Neural cell (in vitro differentiated cells): ENCODE measurements around the gene EYA4. TPM values are rescaled to one million over a fixed set of nuclear protein-coding genes. Genes with fewer than 3 reads are reported as not detected.

ENCODE experiments used
- H2AFZ ChIP-seq: fragments of 200-600, 300-800 bp; sonication (generic), shearing (Covaris generic); 2 replicates; pipeline ENCODE4 v1.6.0; 2014; ENCODE audit warnings: low read depth, mild to moderate bottlenecking, antibody characterized with exemption, low read length, moderate library complexity
- H3F3A ChIP-seq: fragments of 200-600 bp; shearing (Covaris generic); 2 replicates; pipeline ENCODE4 v1.6.1; 2016; ENCODE audit warnings: mild to moderate bottlenecking, moderate library complexity, mixed read lengths, antibody characterized with exemption, low read length; ENCODE audit not compliant: insufficient read depth, poor library complexity, severe bottlenecking
- H3K27ac ChIP-seq: fragments of 200-600, 300-800 bp; sonication (generic), shearing (Covaris generic); 2 replicates; pipeline ENCODE4 v1.5.1; 2014; ENCODE audit warnings: mild to moderate bottlenecking, low read length, moderate library complexity
- H3K27me3 ChIP-seq: fragments of 300-800, 200-600 bp; sonication (generic), shearing (Covaris generic); 2 replicates; pipeline ENCODE4 v1.6.0; 2014; ENCODE audit warnings: mild to moderate bottlenecking, low read depth, low read length, moderate library complexity; ENCODE audit not compliant: insufficient read depth
- H3K36me3 ChIP-seq: fragments of 300-800, 200-600 bp; sonication (generic), shearing (Covaris generic); 2 replicates; pipeline ENCODE4 v1.5.1; 2014; ENCODE audit warnings: mild to moderate bottlenecking, antibody characterized with exemption, low read length, moderate library complexity; ENCODE audit not compliant: insufficient read depth
- H3K4me2 ChIP-seq: fragments of 300-800, 200-600 bp; sonication (generic), shearing (Covaris generic); 2 replicates; pipeline ENCODE4 v1.6.0; 2014; ENCODE audit warnings: mild to moderate bottlenecking, low read length
- H3K4me3 ChIP-seq: fragments of 300-800, 200-600 bp; sonication (generic), shearing (Covaris generic); 2 replicates; pipeline ENCODE4 v1.5.1; 2014; ENCODE audit warnings: mild to moderate bottlenecking, low read length, moderate library complexity
- H3K79me2 ChIP-seq: fragments of 200-600 bp; shearing (Covaris generic); replicated peaks from 2 replicates; pipeline ENCODE4 v1.6.0; 2014; ENCODE audit warnings: mild to moderate bottlenecking, low read length, moderate library complexity; ENCODE audit not compliant: insufficient read depth
- H3K9ac ChIP-seq: fragments of 300-800, 200-600 bp; sonication (generic), shearing (Covaris generic); 2 replicates; pipeline ENCODE4 v1.6.1; 2016; ENCODE audit warnings: mild to moderate bottlenecking, low read length, mixed read lengths
- H3K9me2 ChIP-seq: fragments of 200-600 bp; shearing (Covaris generic); 2 replicates; pipeline ENCODE4 v1.6.1; 2016; ENCODE audit warnings: mild to moderate bottlenecking, low read length, mixed read lengths; ENCODE audit not compliant: insufficient read depth
- H3K9me3 ChIP-seq: fragments of 200-600, 300-800 bp; sonication (generic), shearing (Covaris generic); 2 replicates; pipeline ENCODE4 v1.6.1; 2016; ENCODE audit warnings: mild to moderate bottlenecking, mixed run types, low read length, moderate library complexity, mixed read lengths
- H4K20me1 ChIP-seq: fragments of 200-600 bp; shearing (Covaris generic); 2 replicates; pipeline ENCODE4 v1.6.1; 2016; ENCODE audit warnings: mild to moderate bottlenecking, mixed run types; ENCODE audit not compliant: insufficient read depth
- EP300 ChIP-seq: fragments of 450-650 bp; conservative IDR thresholded peaks from 2 replicates; pipeline ENCODE4 v1.6.1; 2014; ENCODE audit warnings: antibody characterized with exemption, mild to moderate bottlenecking, moderate library complexity; ENCODE audit not compliant: poor library complexity, severe bottlenecking
- EZH2 ChIP-seq: fragments of 200-600, 300-800 bp; shearing (Covaris generic), sonication (generic); IDR thresholded peaks from 2 replicates; pipeline ENCODE4 v1.6.1; 2014; ENCODE audit warnings: antibody characterized with exemption, low read length, borderline replicate concordance, mild to moderate bottlenecking; ENCODE audit not compliant: insufficient read depth, poor library complexity, severe bottlenecking
- MXI1 ChIP-seq: fragments of 450-650 bp; conservative IDR thresholded peaks from 2 replicates; pipeline ENCODE4 v1.6.1; 2014; ENCODE audit warnings: antibody characterized with exemption, mild to moderate bottlenecking; ENCODE audit not compliant: poor library complexity, severe bottlenecking
- POLR2AphosphoS5 ChIP-seq: IDR thresholded peaks from 2 replicates; pipeline ENCODE4 v1.6.1; 2012
- RAD21 ChIP-seq: fragments of 450-650 bp; conservative IDR thresholded peaks from 2 replicates; pipeline ENCODE4 v1.6.1; 2014; ENCODE audit warnings: antibody characterized with exemption, mild to moderate bottlenecking, moderate library complexity
- REST ChIP-seq: IDR thresholded peaks from 2 replicates; pipeline ENCODE4 v1.6.1; 2012; ENCODE audit warnings: borderline replicate concordance
- SMC3 ChIP-seq: fragments of 450-650 bp; conservative IDR thresholded peaks from 2 replicates; pipeline ENCODE4 v1.6.1; 2014; ENCODE audit warnings: antibody characterized with exemption, mild to moderate bottlenecking, moderate library complexity; ENCODE audit not compliant: poor library complexity
- TAF1 ChIP-seq: IDR thresholded peaks from 2 replicates; pipeline ENCODE4 v1.6.1; 2012; ENCODE audit warnings: low read depth
- polyA plus RNA-seq: library from polyadenylated mRNA; depleted of rRNA; stranded (reverse); fragments of >200 nt; gene quantifications from 2 replicates; pipeline ENCODE4 v1.2.3, GENCODE V29; 2014
- TF ChIP-seq, protein P1 (sequence below): fragments of 450-650 bp; IDR thresholded peaks from 2 replicates; pipeline ENCODE4 v1.5.1; 2014; ENCODE audit warnings: antibody characterized with exemption, mild to moderate bottlenecking, moderate library complexity; ENCODE audit not compliant: poor library complexity, severe bottlenecking

The EYA4 gene
- polyA plus RNA-seq, 1 donor from 2014 or later, result 2.6 TPM

DNA sequence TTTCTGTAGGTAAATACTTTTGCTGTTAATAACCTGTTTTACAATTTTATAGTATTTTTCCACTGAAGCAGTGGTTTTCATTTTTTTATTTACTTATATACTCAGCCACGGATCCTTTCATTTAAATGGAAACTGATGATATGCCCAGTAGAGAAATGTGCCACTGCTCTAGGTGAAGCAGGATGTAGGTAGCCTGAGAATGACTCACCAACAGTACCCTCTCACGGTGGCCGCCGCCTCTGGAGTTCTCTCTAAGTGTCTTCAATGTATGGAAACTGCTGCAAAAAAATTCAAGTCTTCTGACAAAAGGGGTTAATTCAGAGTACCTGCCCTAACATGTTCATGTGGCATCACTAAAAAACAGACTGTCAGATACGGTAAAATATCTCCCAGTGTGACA, 6.4 kb downstream of the EYA4 start:
- H3K36me3 ChIP-seq, result no peaks in the 10 kb centered on the region
- H3F3A ChIP-seq, result no peaks in the 10 kb centered on the region
- H3K9ac ChIP-seq, result no peak overlapping the region
- no peak for TF ChIP-seq REST
- TF ChIP-seq, protein P1, sequence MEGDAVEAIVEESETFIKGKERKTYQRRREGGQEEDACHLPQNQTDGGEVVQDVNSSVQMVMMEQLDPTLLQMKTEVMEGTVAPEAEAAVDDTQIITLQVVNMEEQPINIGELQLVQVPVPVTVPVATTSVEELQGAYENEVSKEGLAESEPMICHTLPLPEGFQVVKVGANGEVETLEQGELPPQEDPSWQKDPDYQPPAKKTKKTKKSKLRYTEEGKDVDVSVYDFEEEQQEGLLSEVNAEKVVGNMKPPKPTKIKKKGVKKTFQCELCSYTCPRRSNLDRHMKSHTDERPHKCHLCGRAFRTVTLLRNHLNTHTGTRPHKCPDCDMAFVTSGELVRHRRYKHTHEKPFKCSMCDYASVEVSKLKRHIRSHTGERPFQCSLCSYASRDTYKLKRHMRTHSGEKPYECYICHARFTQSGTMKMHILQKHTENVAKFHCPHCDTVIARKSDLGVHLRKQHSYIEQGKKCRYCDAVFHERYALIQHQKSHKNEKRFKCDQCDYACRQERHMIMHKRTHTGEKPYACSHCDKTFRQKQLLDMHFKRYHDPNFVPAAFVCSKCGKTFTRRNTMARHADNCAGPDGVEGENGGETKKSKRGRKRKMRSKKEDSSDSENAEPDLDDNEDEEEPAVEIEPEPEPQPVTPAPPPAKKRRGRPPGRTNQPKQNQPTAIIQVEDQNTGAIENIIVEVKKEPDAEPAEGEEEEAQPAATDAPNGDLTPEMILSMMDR, result no peak
- peaks cover 16% of the 10 kb centered on the region for H3K79me2 ChIP-seq
- no peaks in the 10 kb centered on the region for H4K20me1 ChIP-seq
- no peak overlapping the region for H3K4me2 ChIP-seq
- no peak overlapping the region for H2AFZ ChIP-seq
- peaks cover 25% of the 10 kb centered on the region for H3K27me3 ChIP-seq
- H3K27ac ChIP-seq, result no peak overlapping the region
- H3K9me2 ChIP-seq, result no peaks in the 10 kb centered on the region
- H3K4me3 ChIP-seq, result no peak overlapping the region
- H3K9me3 ChIP-seq, result no peaks in the 10 kb centered on the region

DNA sequence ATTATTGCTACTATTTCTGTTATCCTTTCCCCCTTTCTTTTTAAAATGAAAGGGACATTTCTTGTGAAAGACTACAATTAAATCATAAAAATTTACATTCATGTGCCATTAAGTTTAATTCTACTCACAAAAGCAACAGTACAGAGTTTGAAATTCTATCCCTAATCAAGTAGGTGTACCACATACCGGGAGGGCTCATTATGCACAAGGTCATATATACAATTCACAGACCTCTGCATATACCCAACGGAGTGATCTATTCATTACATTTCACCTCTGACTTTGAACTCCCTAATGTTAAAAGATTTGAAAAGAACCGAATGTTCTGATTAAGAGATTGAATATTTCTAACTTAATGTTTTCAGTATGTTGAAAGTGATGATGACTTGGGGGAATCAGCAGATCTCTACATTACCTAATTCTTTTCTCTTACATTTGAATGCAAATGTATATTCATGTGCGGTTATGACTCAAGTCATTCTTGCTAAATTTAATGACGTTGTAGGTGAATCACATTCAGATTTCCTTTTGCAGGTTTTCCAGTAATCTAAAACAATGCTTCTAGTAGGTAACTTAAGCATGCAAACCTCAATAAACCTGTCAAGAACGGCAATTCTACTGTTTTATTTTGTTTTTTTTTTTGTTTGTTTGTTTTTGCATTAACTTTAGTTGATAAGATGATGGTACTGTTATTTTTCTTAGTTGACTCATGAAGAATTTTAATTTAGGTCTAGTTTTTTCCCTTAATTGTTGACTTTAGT, 7.3 kb downstream of the EYA4 start:
- Histone ChIP-seq H3K27me3 (peaks cover 17% of the 10 kb centered on the region), H3K9me2 (no peaks in the 10 kb centered on the region), H3K4me3 (no peak overlapping the region), H3K4me2 (no peak overlapping the region), H3F3A (no peaks in the 10 kb centered on the region), H3K9me3 (no peaks in the 10 kb centered on the region), H3K79me2 (peaks cover 16% of the 10 kb centered on the region), H3K9ac (no peak overlapping the region), H3K27ac (no peak overlapping the region), H3K36me3 (no peaks in the 10 kb centered on the region), H4K20me1 (no peaks in the 10 kb centered on the region), H2AFZ (no peak overlapping the region)
- TF ChIP-seq EZH2 (no peak), EP300 (no peak), POLR2AphosphoS5 (no peak), TAF1 (no peak), REST (no peak), MXI1 (no peak), RAD21 (no peak), SMC3 (no peak)
- TF ChIP-seq, protein P1, result no peak
